C4-2B (cell line): ENCODE data around the gene SIRT4.

Experiments
- CTCF ChIP-seq: fragments of 450-650 bp; conservative IDR thresholded peaks from 2 replicates; pipeline ENCODE4 v1.5.1; 2017; ENCODE audit warnings: mild to moderate bottlenecking
- ZFX ChIP-seq: fragments of 450-650 bp; IDR thresholded peaks from 2 replicates; pipeline ENCODE4 v1.6.1; 2017

DNA sequence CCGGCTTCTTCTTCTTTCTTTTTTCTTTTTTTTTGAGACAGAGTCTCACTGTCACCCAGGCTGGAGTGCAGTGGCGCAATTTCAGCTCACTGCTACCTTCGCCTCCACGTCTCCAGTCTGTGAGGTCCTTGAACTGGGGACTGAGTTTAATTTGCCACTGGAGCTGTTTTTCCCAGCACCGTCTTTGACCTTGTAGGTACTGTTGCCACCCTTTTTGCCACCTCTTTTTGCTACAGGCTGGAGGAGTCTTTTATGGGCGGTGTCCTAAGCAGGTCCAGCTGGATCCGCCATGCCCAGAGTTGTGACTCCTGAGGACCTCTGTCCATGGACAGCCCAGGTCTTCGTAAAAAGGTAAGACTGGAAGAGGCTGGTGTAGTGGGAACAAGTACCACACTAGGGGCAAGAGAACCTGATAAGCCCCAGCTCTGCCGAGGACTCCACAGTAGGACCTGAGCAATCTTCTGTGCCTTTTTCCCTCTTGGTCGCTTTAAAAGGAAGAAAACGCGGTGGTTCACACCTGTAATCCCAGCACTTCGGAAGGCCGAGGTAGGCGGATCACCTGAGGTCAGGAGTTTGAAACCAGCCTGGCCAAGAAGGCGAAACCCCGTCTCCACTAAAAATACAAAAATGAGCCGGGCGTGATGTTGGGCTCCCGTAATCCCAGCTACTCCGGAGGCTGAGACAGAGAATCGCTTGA, 11.4 kb upstream of the SIRT4 start:
- TF ChIP-seq CTCF (no peak), ZFX (no peak)
